HUES64 (cell line): ENCODE results near the gene BCAP31.
"Not testable (repeated sequence)": the region's sequence is repeated elsewhere in the genome, so short reads cannot be mapped to it uniquely, and the experiment has no call there.

Source experiments
- H3K27ac ChIP-seq: 2 replicates; pipeline ENCODE4 v1.7.0; 2013; ENCODE audit warnings: low read depth, low read length, inconsistent platforms
- H3K27me3 ChIP-seq: 2 replicates; pipeline ENCODE4 v1.6.1; 2013; ENCODE audit warnings: mild to moderate bottlenecking, low read length; ENCODE audit not compliant: insufficient read depth
- H3K36me3 ChIP-seq: 2 replicates; pipeline ENCODE4 v1.6.1; 2013; ENCODE audit warnings: mild to moderate bottlenecking, low read length; ENCODE audit not compliant: insufficient read depth
- H3K4me1 ChIP-seq: 2 replicates; pipeline ENCODE4 v1.6.1; 2013; ENCODE audit warnings: mild to moderate bottlenecking, low read length, moderate library complexity; ENCODE audit not compliant: insufficient read depth
- H3K4me3 ChIP-seq: 2 replicates; pipeline ENCODE4 v1.5.1; 2013; ENCODE audit warnings: mild to moderate bottlenecking, low read length, moderate library complexity
- H3K9ac ChIP-seq: 2 replicates; pipeline ENCODE4 v1.6.1; 2013; ENCODE audit warnings: mild to moderate bottlenecking, low read depth, low read length
- H3K9me3 ChIP-seq: 2 replicates; pipeline ENCODE4 v1.6.1; 2013; ENCODE audit warnings: low read depth, low read length; ENCODE audit not compliant: insufficient read depth
- WGBS: fragments of 150-250, 120-280 bp; methylation state at CpG from one replicate; pipeline ENCODE4 v1.1.7; 2013; ENCODE audit warnings: missing lambda C conversion rate; 5-methylcytosine and 5-hydroxymethylcytosine counted together

Gene BCAP31

GRCh38 chrX:153722704-153723350 is 1.4 kb downstream of the BCAP31 start:
- Histone ChIP-seq H3K4me3 (peak overlapping the region; percentile 84), H3K9ac (peak overlapping the region; percentile 71), H3K27ac (no peak overlapping the region), H3K27me3 (no peaks in the 10 kb centered on the region), H3K9me3 (no peaks in the 10 kb centered on the region), H3K4me1 (peaks cover 13% of the 10 kb centered on the region), H3K36me3 (peaks cover 39% of the 10 kb centered on the region)
- 70% methylated on average over 12 of the region's 12 CpGs for WGBS

GRCh38 chrX:153719701-153720100 is 4.5 kb downstream of the BCAP31 start:
- H3K27me3 ChIP-seq, result no peaks in the 10 kb centered on the region
- H3K9ac ChIP-seq, result no peak overlapping the region
- H3K4me3 ChIP-seq, result no peak overlapping the region
- no peak overlapping the region for H3K27ac ChIP-seq
- peaks cover 8% of the 10 kb centered on the region; the same call in 1 of the 2 replicates for H3K4me1 ChIP-seq
- 97% methylated on average over 2 of the region's 2 CpGs for WGBS
- H3K36me3 ChIP-seq, result peaks cover 64% of the 10 kb centered on the region
- H3K9me3 ChIP-seq, result no peaks in the 10 kb centered on the region

- Histone ChIP-seq H3K9me3 (no peaks in the 10 kb centered on the region), H3K27ac (no peak overlapping the region), H3K4me3 (no peak overlapping the region), H3K36me3 (peaks cover 69% of the 10 kb centered on the region), H3K9ac (no peak overlapping the region), H3K27me3 (no peaks in the 10 kb centered on the region), H3K4me1 (peaks cover 8% of the 10 kb centered on the region; the same call in 1 of the 2 replicates)
- WGBS, result 86% methylated on average over 2 of the region's 2 CpGs
Observed at GRCh38 chrX:153719238-153719637, 4.9 kb downstream of the BCAP31 start.

- no peak overlapping the region for H3K9ac ChIP-seq
- H3K27ac ChIP-seq, result no peak overlapping the region
- H3K9me3 ChIP-seq, result no peaks in the 10 kb centered on the region
- H3K27me3 ChIP-seq, result no peaks in the 10 kb centered on the region
- H3K4me3 ChIP-seq, result no peak overlapping the region
- H3K36me3 ChIP-seq, result peaks cover 76% of the 10 kb centered on the region
- no peaks in the 10 kb centered on the region for H3K4me1 ChIP-seq
- 97% methylated on average over 9 of the region's 9 CpGs for WGBS
Observed at GRCh38 chrX:153717445-153717844, 6.7 kb downstream of the BCAP31 start.

GRCh38 chrX:153714256-153714655 is 9.9 kb downstream of the BCAP31 start:
- H3K9me3 ChIP-seq, result no peaks in the 10 kb centered on the region
- H3K27ac ChIP-seq, result no peak overlapping the region
- no peak overlapping the region for H3K4me3 ChIP-seq
- no peaks in the 10 kb centered on the region for H3K4me1 ChIP-seq
- H3K27me3 ChIP-seq, result no peaks in the 10 kb centered on the region
- 98% methylated on average over 3 of the region's 3 CpGs for WGBS
- H3K36me3 ChIP-seq, result peaks cover 64% of the 10 kb centered on the region
- no peak overlapping the region for H3K9ac ChIP-seq

GRCh38 chrX:153709726-153710674 is 14.2 kb downstream of the BCAP31 start:
- H3K9ac ChIP-seq, result no peak overlapping the region
- WGBS, result 94% methylated on average over 27 of the region's 27 CpGs

GRCh38 chrX:153708415-153708814 is 15.8 kb downstream of the BCAP31 start:
- no peak overlapping the region for H3K4me3 ChIP-seq
- H3K4me1 ChIP-seq, result no peaks in the 10 kb centered on the region
- H3K9me3 ChIP-seq, result no peaks in the 10 kb centered on the region
- H3K27me3 ChIP-seq, result no peaks in the 10 kb centered on the region
- peaks cover 34% of the 10 kb centered on the region for H3K36me3 ChIP-seq
- WGBS, result 36% methylated on average over 13 of the region's 13 CpGs
- H3K27ac ChIP-seq, result no peak overlapping the region
- H3K9ac ChIP-seq, result no peak overlapping the region

More at GRCh38 chrX:153709726-153710674, 14.2 kb downstream of the BCAP31 start:
- Histone ChIP-seq H3K27ac (no peak overlapping the region), H3K4me3 (no peak overlapping the region), H3K36me3 (peaks cover 37% of the 10 kb centered on the region), H3K4me1 (no peaks in the 10 kb centered on the region), H3K27me3 (no peaks in the 10 kb centered on the region), H3K9me3 (no peaks in the 10 kb centered on the region)

- Histone ChIP-seq H3K27me3 (no peaks in the 10 kb centered on the region), H3K27ac (no peak overlapping the region), H3K4me3 (no peak overlapping the region), H3K36me3 (peaks cover 35% of the 10 kb centered on the region), H3K9ac (no peak overlapping the region), H3K4me1 (no peaks in the 10 kb centered on the region), H3K9me3 (no peaks in the 10 kb centered on the region)
- 94% methylated on average over 6 of the region's 6 CpGs for WGBS
Observed at GRCh38 chrX:153707406-153707805, 16.8 kb downstream of the BCAP31 start.

GRCh38 chrX:153706799-153707198 is 17.4 kb downstream of the BCAP31 start:
- H3K27ac ChIP-seq, result no peak overlapping the region
- H3K4me3 ChIP-seq, result no peak overlapping the region
- H3K9ac ChIP-seq, result no peak overlapping the region
- WGBS, result 92% methylated on average over 9 of the region's 9 CpGs
- H3K4me1 ChIP-seq, result no peaks in the 10 kb centered on the region
- H3K27me3 ChIP-seq, result no peaks in the 10 kb centered on the region
- H3K36me3 ChIP-seq, result peaks cover 38% of the 10 kb centered on the region
- no peaks in the 10 kb centered on the region for H3K9me3 ChIP-seq

- peaks cover 36% of the 10 kb centered on the region for H3K36me3 ChIP-seq
- WGBS, result 90% methylated on average over 18 of the region's 18 CpGs
- H3K9me3 ChIP-seq, H3K4me3 ChIP-seq, H3K9ac ChIP-seq, H3K27me3 ChIP-seq, H3K4me1 ChIP-seq, H3K27ac ChIP-seq: not testable (repeated sequence)
Observed at GRCh38 chrX:153705403-153706060, 18.7 kb downstream of the BCAP31 start.
